ENCODE measurements around the gene VAV2. TPM values are rescaled to one million over a fixed set of nuclear protein-coding genes. Genes with fewer than 3 reads are reported as not detected.

The VAV2 gene
- total RNA-seq, 2 experiments from 2014 or later, result 4.7 to 6.4 TPM

DNA sequence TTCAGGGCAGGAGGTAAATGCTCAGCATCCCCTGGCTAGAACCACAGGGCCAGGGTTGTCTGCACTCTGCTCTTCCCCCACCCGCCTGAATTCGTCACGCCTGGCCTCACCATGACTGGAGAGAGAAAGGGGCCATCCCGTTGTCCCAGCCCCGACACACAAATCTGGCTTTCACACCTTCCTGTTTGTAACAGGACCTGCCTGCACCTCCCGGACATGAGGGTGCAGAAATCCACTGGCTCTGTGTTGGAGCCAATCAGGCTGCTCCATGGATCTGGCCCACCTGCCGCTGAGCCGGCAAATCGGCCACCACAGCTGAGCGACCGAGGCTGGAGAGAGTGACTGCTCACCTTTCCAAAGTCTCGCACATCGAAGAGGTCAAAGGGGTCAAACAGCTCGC is 53.4 kb downstream of the VAV2 start:
- POLR2A ChIA-PET, result no interaction called here
- no peak for DNase-seq
- Mint-ChIP-seq H3K27ac (no peak overlapping the region), H3K4me3 (no peak overlapping the region), H3K27me3 (no peaks in the 10 kb centered on the region), H3K4me1 (no peaks in the 10 kb centered on the region), H3K9me3 (no peaks in the 10 kb centered on the region), H3K36me3 (no peaks in the 10 kb centered on the region)
- ATAC-seq (ENCODE audit: low read depth), result no peak

DNA sequence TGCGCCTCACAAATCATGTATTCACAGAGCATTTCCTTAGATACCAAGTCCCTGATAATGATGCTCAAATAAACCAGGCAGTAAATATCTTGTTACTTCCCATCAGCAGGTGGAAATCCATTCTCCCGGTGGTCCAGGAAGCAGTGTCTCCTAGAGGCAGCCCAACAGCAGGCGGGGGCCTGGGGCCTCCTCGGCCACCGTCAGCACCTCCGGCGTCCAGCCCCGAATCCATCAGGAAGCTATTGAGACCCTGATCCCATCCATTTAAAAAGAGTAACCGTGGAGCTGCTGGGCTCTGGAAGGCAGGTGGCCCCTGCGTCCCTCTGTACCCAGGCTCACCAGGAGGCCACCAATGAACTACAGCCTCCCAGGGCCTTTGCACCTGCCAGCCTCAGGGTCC is 54.0 kb downstream of the VAV2 start:
- H3K9me3 Mint-ChIP-seq, result peaks cover 3% of the 10 kb centered on the region
- ATAC-seq (ENCODE audit: low read depth) (no peak), DNase-seq (no peak)
- H3K4me3 Mint-ChIP-seq, result no peak overlapping the region
- H3K4me1 Mint-ChIP-seq, result no peaks in the 10 kb centered on the region
- H3K27ac Mint-ChIP-seq, result no peak overlapping the region
- no peaks in the 10 kb centered on the region for H3K27me3 Mint-ChIP-seq
- H3K36me3 Mint-ChIP-seq, result peaks cover 1% of the 10 kb centered on the region
- POLR2A ChIA-PET, result no interaction called here

- H3K36me3 Mint-ChIP-seq, result peaks cover 1% of the 10 kb centered on the region
- peaks cover 3% of the 10 kb centered on the region for H3K9me3 Mint-ChIP-seq
- no peaks in the 10 kb centered on the region for H3K4me1 Mint-ChIP-seq
- no peak overlapping the region for H3K4me3 Mint-ChIP-seq
- no peaks in the 10 kb centered on the region for H3K27me3 Mint-ChIP-seq
- ATAC-seq (ENCODE audit: low read depth) (no peak), DNase-seq (no peak)
- POLR2A ChIA-PET, result no interaction called here
- no peak overlapping the region for H3K27ac Mint-ChIP-seq
Observed at GRCh38 chr9:133937120-133937519, 55.0 kb downstream of the VAV2 start.

GRCh38 chr9:133935328-133936005 is 56.7 kb downstream of the VAV2 start:
- H3K9me3 Mint-ChIP-seq, result peaks cover 3% of the 10 kb centered on the region
- ATAC-seq (ENCODE audit: low read depth) (no peak), DNase-seq (no peak)
- H3K27me3 Mint-ChIP-seq, result no peaks in the 10 kb centered on the region
- POLR2A ChIA-PET, result no interaction called here
- peaks cover 1% of the 10 kb centered on the region for H3K36me3 Mint-ChIP-seq
- no peak overlapping the region for H3K4me3 Mint-ChIP-seq
- no peaks in the 10 kb centered on the region for H3K4me1 Mint-ChIP-seq
- H3K27ac Mint-ChIP-seq, result no peak overlapping the region

GRCh38 chr9:133934482-133935232 is 57.5 kb downstream of the VAV2 start:
- Mint-ChIP-seq H3K27ac (no peak overlapping the region), H3K36me3 (peaks cover 1% of the 10 kb centered on the region), H3K27me3 (no peaks in the 10 kb centered on the region), H3K4me1 (no peaks in the 10 kb centered on the region), H3K4me3 (no peak overlapping the region), H3K9me3 (peaks cover 3% of the 10 kb centered on the region)
- ATAC-seq (ENCODE audit: low read depth), result no peak
- POLR2A ChIA-PET, result no interaction called here
- DNase-seq, result no peak

DNA sequence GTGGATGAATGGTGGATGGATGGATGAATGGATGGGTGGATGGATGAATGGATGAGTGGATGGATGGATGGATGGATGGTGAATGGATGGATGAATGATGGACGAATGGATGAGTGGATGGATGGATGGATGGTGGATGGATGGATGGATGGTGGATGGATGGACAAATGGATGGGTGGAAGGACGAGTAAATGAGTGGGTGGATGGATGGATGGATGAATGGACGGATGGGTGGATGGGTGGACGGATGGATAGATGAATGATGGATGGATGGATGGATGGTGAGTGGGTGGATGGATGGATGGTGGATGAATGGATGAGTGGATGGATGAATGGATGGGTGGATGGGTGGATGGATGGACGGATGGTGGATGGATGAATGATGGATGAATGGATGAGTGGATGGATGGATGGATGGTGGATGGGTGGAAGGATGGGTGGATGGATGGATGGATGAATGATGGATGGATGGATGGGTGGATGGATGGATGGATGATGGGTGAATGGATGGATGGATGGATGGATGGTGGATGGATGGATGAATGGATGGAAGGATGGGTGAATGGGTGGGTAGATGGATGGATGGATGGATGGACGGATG is 58.6 kb downstream of the VAV2 start:
- no peak for DNase-seq
- H3K4me1 Mint-ChIP-seq, result no peaks in the 10 kb centered on the region
- H3K36me3 Mint-ChIP-seq, result peaks cover 1% of the 10 kb centered on the region
- H3K4me3 Mint-ChIP-seq, result no peak overlapping the region
- no peak overlapping the region for H3K27ac Mint-ChIP-seq
- POLR2A ChIA-PET, result no interaction called here
- no peaks in the 10 kb centered on the region for H3K27me3 Mint-ChIP-seq
- no peak for ATAC-seq (ENCODE audit: low read depth)
- peaks cover 3% of the 10 kb centered on the region for H3K9me3 Mint-ChIP-seq

DNA sequence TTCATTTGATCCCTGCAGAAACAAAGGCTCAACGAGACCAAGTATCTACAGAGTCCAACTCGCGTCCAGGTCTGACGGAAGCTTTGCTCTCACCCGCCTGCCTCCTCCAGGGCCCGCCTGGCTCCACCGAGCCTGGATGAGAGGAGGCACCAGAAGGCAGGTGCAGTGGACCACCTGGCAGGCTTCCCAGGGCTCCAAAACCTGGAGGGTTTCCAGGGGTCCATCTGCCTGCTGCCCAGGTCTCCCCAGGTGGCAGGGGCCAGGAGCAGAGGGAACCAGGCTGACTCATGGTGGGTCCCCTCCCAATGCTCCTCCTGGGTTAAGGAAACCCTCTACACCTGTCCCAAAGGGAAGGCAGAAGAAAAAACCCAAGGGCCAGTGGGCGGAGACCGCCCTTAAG is 59.5 kb downstream of the VAV2 start:
- H3K4me3 Mint-ChIP-seq, result no peak overlapping the region
- POLR2A ChIA-PET, result no interaction called here
- ATAC-seq (ENCODE audit: low read depth) (no peak), DNase-seq (no peak)
- no peak overlapping the region for H3K27ac Mint-ChIP-seq
- peaks cover 3% of the 10 kb centered on the region for H3K9me3 Mint-ChIP-seq
- H3K4me1 Mint-ChIP-seq, result no peaks in the 10 kb centered on the region
- peaks cover 1% of the 10 kb centered on the region for H3K36me3 Mint-ChIP-seq
- H3K27me3 Mint-ChIP-seq, result no peaks in the 10 kb centered on the region

DNA sequence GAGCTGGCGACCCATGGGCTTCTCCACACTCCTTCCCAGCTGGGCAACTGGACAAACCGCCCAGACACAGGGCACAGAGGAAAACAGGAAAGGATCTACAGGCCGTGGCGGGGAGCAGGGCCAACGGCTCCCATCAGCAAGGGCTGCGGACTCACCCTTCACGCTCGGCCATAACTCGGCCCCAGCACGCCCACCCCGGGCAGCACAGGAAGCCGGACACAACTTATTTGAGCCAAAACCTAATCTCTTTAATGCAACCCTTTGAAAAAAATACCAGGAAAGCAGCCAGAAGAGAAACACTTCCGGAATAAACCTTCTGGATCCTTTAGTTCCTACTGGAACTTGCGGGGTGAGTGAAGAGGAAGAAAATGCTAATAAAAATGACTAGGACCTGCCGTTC is 59.9 kb downstream of the VAV2 start:
- DNase-seq (no peak), ATAC-seq (ENCODE audit: low read depth) (no peak)
- H3K4me1 Mint-ChIP-seq, result no peaks in the 10 kb centered on the region
- no peaks in the 10 kb centered on the region for H3K27me3 Mint-ChIP-seq
- H3K9me3 Mint-ChIP-seq, result peaks cover 3% of the 10 kb centered on the region
- no peak overlapping the region for H3K27ac Mint-ChIP-seq
- POLR2A ChIA-PET, result no interaction called here
- H3K36me3 Mint-ChIP-seq, result peaks cover 1% of the 10 kb centered on the region
- H3K4me3 Mint-ChIP-seq, result no peak overlapping the region

GRCh38 chr9:133930682-133931485 is 61.2 kb downstream of the VAV2 start:
- POLR2A ChIA-PET, result no interaction called here
- Mint-ChIP-seq H3K9me3 (peaks cover 3% of the 10 kb centered on the region), H3K4me1 (no peaks in the 10 kb centered on the region), H3K36me3 (peaks cover 1% of the 10 kb centered on the region), H3K4me3 (no peak overlapping the region), H3K27me3 (no peaks in the 10 kb centered on the region), H3K27ac (no peak overlapping the region)
- no peak for ATAC-seq (ENCODE audit: low read depth)
- DNase-seq, result no peak

DNA sequence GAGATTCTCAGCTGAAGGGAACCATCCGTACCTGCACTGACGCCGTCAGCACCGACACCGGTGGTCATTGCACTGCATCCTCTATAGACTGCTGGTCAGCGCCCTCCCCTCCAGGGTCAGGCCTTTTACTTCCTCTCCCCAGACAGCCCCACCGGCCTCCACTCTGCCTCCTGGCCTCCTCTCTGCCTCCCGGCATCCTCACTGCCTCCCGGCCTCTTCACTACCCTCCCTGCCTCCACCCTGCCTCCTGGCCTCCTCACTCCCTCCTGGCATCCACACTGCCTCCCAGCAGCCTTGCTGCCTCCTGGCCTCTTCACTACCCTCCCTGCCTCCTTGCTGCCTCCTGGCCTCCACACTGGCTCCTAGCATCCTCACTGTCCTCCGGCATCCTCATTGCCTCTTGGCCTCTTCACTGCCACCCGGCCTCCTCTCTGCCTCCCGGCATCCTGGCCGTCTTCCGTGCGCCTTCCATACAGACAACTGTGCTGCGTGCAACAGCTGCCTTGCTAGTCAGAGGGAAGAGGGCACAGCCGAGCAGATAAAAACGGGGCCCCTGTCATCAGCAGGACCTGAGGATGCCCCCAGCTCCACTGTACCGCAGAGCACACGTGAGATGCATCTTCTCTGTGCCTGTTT is 62.0 kb downstream of the VAV2 start:
- Mint-ChIP-seq H3K4me3 (no peak overlapping the region), H3K27me3 (no peaks in the 10 kb centered on the region), H3K9me3 (peaks cover 3% of the 10 kb centered on the region), H3K36me3 (peaks cover 1% of the 10 kb centered on the region), H3K4me1 (no peaks in the 10 kb centered on the region), H3K27ac (no peak overlapping the region)
- POLR2A ChIA-PET, result no interaction called here
- DNase-seq, result no peak
- ATAC-seq (ENCODE audit: low read depth), result no peak

DNA sequence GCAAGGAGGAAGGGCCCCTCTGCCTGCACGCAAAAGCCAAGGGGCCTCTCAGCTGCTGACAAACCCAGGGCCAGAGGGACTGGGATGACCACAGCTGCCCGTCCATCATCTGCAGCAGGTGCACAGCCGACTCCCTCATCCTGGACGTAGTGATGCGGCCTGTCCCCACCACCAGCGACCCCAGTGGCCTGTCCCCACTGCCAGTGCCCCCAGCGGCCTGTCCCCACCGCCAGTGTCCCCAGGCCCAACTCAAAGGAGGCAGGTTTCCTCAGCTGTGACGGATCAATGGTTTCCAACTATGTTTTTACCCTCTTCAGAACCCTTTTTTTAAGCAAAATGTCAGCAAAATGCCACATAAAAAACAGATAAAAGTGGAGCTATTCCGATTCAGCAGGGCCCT is 62.5 kb downstream of the VAV2 start:
- Mint-ChIP-seq H3K4me3 (no peak overlapping the region), H3K4me1 (no peaks in the 10 kb centered on the region), H3K27ac (no peak overlapping the region), H3K9me3 (peaks cover 3% of the 10 kb centered on the region), H3K36me3 (peaks cover 1% of the 10 kb centered on the region), H3K27me3 (no peaks in the 10 kb centered on the region)
- POLR2A ChIA-PET, result no interaction called here
- DNase-seq (no peak), ATAC-seq (ENCODE audit: low read depth) (no peak)

DNA sequence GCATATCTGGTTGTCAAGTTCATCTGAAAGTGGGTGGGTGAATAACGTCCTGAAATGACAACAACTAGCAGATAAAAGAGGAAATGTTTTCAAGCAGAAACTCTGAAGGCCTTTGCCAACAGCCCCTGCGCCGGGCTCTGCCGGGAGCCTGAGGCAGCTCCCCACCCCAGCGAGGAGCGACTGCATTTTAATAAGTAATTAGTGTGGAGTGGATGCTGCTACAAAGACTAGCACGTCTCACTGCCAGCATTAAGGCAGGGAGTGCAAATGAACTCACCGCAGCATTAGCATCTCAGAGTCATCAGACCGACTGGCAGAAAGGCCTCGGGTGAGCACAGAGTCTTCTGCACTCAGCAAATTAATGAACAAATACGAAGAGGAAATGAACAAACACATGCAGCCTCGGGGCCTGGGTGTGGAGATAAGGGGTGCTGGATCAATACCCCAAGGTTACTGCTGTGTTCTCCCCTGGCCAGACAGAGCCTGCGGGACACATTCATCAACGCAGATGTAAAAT is 63.8 kb downstream of the VAV2 start:
- H3K9me3 Mint-ChIP-seq, result peaks cover 1% of the 10 kb centered on the region
- H3K27ac Mint-ChIP-seq, result no peak overlapping the region
- DNase-seq, result no peak
- peaks cover under 1% of the 10 kb centered on the region for H3K36me3 Mint-ChIP-seq
- H3K4me1 Mint-ChIP-seq, result no peaks in the 10 kb centered on the region
- H3K4me3 Mint-ChIP-seq, result no peak overlapping the region
- H3K27me3 Mint-ChIP-seq, result no peaks in the 10 kb centered on the region
- ATAC-seq (ENCODE audit: low read depth), result no peak
- POLR2A ChIA-PET, result no interaction called here

DNA sequence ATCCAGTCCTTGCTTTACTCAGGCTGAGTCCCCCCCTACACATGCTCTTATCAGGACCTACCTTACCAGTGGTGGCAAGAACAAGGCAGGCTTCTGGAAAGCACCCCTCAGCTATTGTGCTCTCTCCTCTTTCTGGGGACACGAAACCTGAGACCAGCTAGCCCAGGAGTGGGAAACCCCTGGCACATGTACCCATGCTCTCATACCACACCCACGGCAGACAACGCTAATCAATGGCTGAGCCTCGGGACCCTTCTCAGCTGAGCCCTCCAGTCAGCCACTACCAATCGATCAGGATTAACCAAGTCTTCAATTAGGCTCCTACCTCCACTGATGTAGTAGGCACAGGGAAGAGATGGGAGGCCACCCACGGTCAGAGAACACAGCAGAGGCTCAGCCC is 65.1 kb downstream of the VAV2 start:
- POLR2A ChIA-PET, result no interaction called here
- Mint-ChIP-seq H3K4me1 (no peaks in the 10 kb centered on the region), H3K36me3 (no peaks in the 10 kb centered on the region), H3K27me3 (no peaks in the 10 kb centered on the region), H3K27ac (no peak overlapping the region), H3K9me3 (no peaks in the 10 kb centered on the region), H3K4me3 (no peak overlapping the region)
- ATAC-seq (ENCODE audit: low read depth) (no peak), DNase-seq (no peak)

Measured in activated naive CD8-positive, alpha-beta T cell treated with anti-CD3 and anti-CD28 coated beads, Interleukin-2, amount 10 ng/mL, durations not matched to agents 7 days and 5 days (primary cell).